ENCODE data around the gene THAP12. TPM values are rescaled to one million over a fixed set of nuclear protein-coding genes. Genes with fewer than 3 reads are reported as not detected.

The THAP12 gene
- total and polyA plus RNA-seq, 2 donors (not counting 1 experiment from before 2014, with no cell fraction given): 16.8 to 55.6 TPM

DNA sequence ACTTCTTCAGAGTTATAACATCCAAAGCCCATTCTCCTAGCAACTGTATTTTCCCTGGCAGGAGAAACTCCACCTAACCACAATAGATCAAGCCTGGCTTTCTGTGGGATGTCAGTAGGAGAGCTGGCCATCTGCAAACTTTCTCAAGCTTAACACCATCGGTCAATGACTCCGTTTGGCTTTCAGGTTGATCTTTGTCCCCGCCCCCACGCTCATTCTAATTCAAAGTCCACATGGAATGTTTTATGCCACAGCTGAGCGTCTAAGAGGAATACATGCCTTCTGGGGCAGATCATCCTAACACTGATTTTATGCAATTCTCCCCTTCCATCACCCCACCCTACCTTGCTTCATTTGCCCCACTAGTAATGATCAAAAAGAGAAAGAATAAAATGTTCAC is 5.0 kb upstream of the THAP12 start:
- Histone ChIP-seq H3K9ac (ENCODE audit: low read length) (no peak overlapping the region), H3K4me3 (ENCODE audit: control extremely low read depth in 1 of 5, extremely low read depth in 1 of 5, insufficient read depth in 1 of 5, low read depth in 2 of 5, low read length in 4 of 5) (no peak overlapping the region), H3K4me2 (replicated peaks; ENCODE audit: low read depth, low read length, poor library complexity, severe bottlenecking) (no peak overlapping the region), H3K79me2 (ENCODE audit: control insufficient read depth, insufficient read depth, low read length) (peaks cover 24% of the 10 kb centered on the region), H3K36me3 (replicated peaks in 1 of 2; ENCODE audit: control extremely low read depth in 1 of 2, control insufficient read depth in 1 of 2, extremely low read depth in 1 of 2, insufficient read depth in 2 of 2, low read length in 1 of 2) (peaks cover 0 to 2% of the 10 kb centered on the region in 2 experiments), H4K20me1 (ENCODE audit: control insufficient read depth, insufficient read depth, low read length, poor library complexity, severe bottlenecking) (no peaks in the 10 kb centered on the region), H3K9me3 (ENCODE audit: control extremely low read depth in 1 of 3, control insufficient read depth in 2 of 3, insufficient read depth in 1 of 3, low read length in 2 of 3) (no peaks in the 10 kb centered on the region), H3K27me3 (replicated peaks in 1 of 4; ENCODE audit: control extremely low read depth in 1 of 4, control insufficient read depth in 3 of 4, insufficient read depth in 4 of 4, low read length in 3 of 4) (no peaks in the 10 kb centered on the region), H2AFZ (ENCODE audit: insufficient read depth, low read depth, low read length, poor library complexity, severe bottlenecking) (no peak overlapping the region), H3K4me1 (ENCODE audit: control insufficient read depth in 2 of 2, insufficient read depth in 2 of 2, low read length in 2 of 2) (peaks cover 15 to 17% of the 10 kb centered on the region in 2 donors), H3K27ac (ENCODE audit: low read length in 2 of 2) (no peak overlapping the region)
- ChIA-PET CTCF (no interaction called here), POLR2A (no interaction called here)
- no peak overlapping the region for H3K27ac Mint-ChIP-seq
- intact Hi-C loops (cut with micrococcal nuclease): loop anchor here (10.0 kb wide), 1 partner anchor 479 kb away; the partner anchor contains the start of gene ACER3
- H3K4me1 Mint-ChIP-seq: peaks cover 39% of the 10 kb centered on the region
- 97% methylated on average over 4 of the region's 5 CpGs for WGBS (ENCODE audit: insufficient coverage)
- TF ChIP-seq EZH2 (IDR thresholded peaks at IDR 0.05; ENCODE audit: borderline replicate concordance, insufficient read depth, low read depth, low read length, poor library complexity, severe bottlenecking): no peak
- TF ChIP-seq, protein P1, sequence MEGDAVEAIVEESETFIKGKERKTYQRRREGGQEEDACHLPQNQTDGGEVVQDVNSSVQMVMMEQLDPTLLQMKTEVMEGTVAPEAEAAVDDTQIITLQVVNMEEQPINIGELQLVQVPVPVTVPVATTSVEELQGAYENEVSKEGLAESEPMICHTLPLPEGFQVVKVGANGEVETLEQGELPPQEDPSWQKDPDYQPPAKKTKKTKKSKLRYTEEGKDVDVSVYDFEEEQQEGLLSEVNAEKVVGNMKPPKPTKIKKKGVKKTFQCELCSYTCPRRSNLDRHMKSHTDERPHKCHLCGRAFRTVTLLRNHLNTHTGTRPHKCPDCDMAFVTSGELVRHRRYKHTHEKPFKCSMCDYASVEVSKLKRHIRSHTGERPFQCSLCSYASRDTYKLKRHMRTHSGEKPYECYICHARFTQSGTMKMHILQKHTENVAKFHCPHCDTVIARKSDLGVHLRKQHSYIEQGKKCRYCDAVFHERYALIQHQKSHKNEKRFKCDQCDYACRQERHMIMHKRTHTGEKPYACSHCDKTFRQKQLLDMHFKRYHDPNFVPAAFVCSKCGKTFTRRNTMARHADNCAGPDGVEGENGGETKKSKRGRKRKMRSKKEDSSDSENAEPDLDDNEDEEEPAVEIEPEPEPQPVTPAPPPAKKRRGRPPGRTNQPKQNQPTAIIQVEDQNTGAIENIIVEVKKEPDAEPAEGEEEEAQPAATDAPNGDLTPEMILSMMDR (IDR thresholded peaks at IDR 0.05): no peak
- no peak for ATAC-seq (ENCODE audit: low read depth)
- no peaks in the 10 kb centered on the region for H3K9me3 Mint-ChIP-seq (ENCODE audit: insufficient read depth)
- H3K27me3 Mint-ChIP-seq: no peaks in the 10 kb centered on the region
- H3K4me3 Mint-ChIP-seq: no peak overlapping the region
- DNase-seq: no peak

DNA sequence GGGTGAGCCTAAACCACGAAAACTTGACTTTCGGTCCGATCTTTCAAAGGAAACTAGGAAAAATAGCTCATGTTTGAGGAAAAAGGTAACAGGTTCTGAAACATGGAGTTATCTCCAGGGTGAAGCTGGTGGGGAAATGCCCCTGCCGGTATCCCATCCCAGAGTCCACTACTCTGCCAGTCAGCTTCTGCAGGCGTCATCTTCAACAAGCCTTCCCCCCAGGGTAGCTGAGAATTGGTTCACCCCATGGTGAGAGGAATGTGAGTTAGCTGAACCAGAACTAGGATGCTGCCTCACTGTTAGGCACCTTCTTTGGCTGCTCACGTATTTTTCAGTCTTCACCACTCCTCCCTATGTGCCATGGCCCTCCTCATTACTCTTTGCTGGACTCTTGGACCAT is 1.3 kb upstream of the THAP12 start:
- Histone ChIP-seq H4K20me1 (ENCODE audit: control insufficient read depth, insufficient read depth, low read length, poor library complexity, severe bottlenecking) (peaks cover 18% of the 10 kb centered on the region), H3K27me3 (replicated peaks in 1 of 4; ENCODE audit: control extremely low read depth in 1 of 4, control insufficient read depth in 3 of 4, insufficient read depth in 4 of 4, low read length in 3 of 4) (no peaks in the 10 kb centered on the region), H3K4me1 (ENCODE audit: control insufficient read depth in 2 of 2, insufficient read depth in 2 of 2, low read length in 2 of 2) (peaks cover 29 to 35% of the 10 kb centered on the region in 2 donors), H3K27ac (ENCODE audit: low read length in 2 of 2) (no peak overlapping the region), H3K79me2 (ENCODE audit: control insufficient read depth, insufficient read depth, low read length) (peaks cover 58% of the 10 kb centered on the region), H3K9me3 (ENCODE audit: control extremely low read depth in 1 of 3, control insufficient read depth in 2 of 3, insufficient read depth in 1 of 3, low read length in 2 of 3) (no peaks in the 10 kb centered on the region), H3K4me2 (replicated peaks; ENCODE audit: low read depth, low read length, poor library complexity, severe bottlenecking) (peak overlapping the region; percentile 92), H3K36me3 (replicated peaks in 1 of 2; ENCODE audit: control extremely low read depth in 1 of 2, control insufficient read depth in 1 of 2, extremely low read depth in 1 of 2, insufficient read depth in 2 of 2, low read length in 1 of 2) (peaks cover 0 to 2% of the 10 kb centered on the region in 2 experiments), H3K4me3 (ENCODE audit: control extremely low read depth in 1 of 5, extremely low read depth in 1 of 5, insufficient read depth in 1 of 5, low read depth in 2 of 5, low read length in 4 of 5) (no peak overlapping the region), H3K9ac (ENCODE audit: low read length) (peak overlapping the region; percentile 76), H2AFZ (ENCODE audit: insufficient read depth, low read depth, low read length, poor library complexity, severe bottlenecking) (peak overlapping the region; percentile 89)
- H3K4me3 Mint-ChIP-seq: peak overlapping the region; percentile 98
- no peak for DNase-seq
- WGBS (ENCODE audit: insufficient coverage): 77% methylated on average over 5 of the region's 6 CpGs
- no peak for TF ChIP-seq EZH2 (IDR thresholded peaks at IDR 0.05; ENCODE audit: borderline replicate concordance, insufficient read depth, low read depth, low read length, poor library complexity, severe bottlenecking)
- TF ChIP-seq, protein P1 (IDR thresholded peaks at IDR 0.05): no peak
- ChIA-PET CTCF (interaction anchor here (1.1 kb wide), 2 partner anchors 147 to 290 kb away, joined by 3 read pairs; no protein-coding TSS in a partner anchor), POLR2A (no interaction called here)
- no peak overlapping the region for H3K27ac Mint-ChIP-seq
- intact Hi-C loops (cut with micrococcal nuclease): loop anchor here (5.0 to 10.0 kb wide), 3 partner anchors 295 to 1395 kb away; partner anchors contain the start of genes ACER3 and NEU3
- H3K9me3 Mint-ChIP-seq (ENCODE audit: insufficient read depth): no peaks in the 10 kb centered on the region
- no peak for ATAC-seq (ENCODE audit: low read depth)
- H3K27me3 Mint-ChIP-seq: no peaks in the 10 kb centered on the region
- peaks cover 65% of the 10 kb centered on the region for H3K4me1 Mint-ChIP-seq

All from B cell (primary cell).